KMS-11 (cell line): ENCODE data around the gene CCSER1.

Experiments used
- H2AFZ ChIP-seq: fragments of 200-600 bp; sonication (generic); 2 replicates; pipeline ENCODE4 v1.6.1; 2016; ENCODE audit warnings: antibody characterized with exemption, mixed run types, low read depth
- H3K27ac ChIP-seq: fragments of 200-600 bp; sonication (generic); 2 replicates; pipeline ENCODE4 v1.6.1; 2016; ENCODE audit warnings: mild to moderate bottlenecking, mixed run types
- H3K27me3 ChIP-seq: fragments of 200-600 bp; sonication (generic); 2 replicates; pipeline ENCODE4 v1.6.1; 2017; ENCODE audit warnings: mild to moderate bottlenecking, low read depth, mixed run types, moderate library complexity; ENCODE audit not compliant: insufficient read depth
- H3K36me3 ChIP-seq: fragments of 200-600 bp; sonication (generic); 2 replicates; pipeline ENCODE4 v1.6.1; 2017; ENCODE audit warnings: mild to moderate bottlenecking, mixed run types; ENCODE audit not compliant: insufficient read depth
- H3K4me1 ChIP-seq: fragments of 200-600 bp; sonication (generic); 2 replicates; pipeline ENCODE4 v1.6.1; 2016; ENCODE audit warnings: mild to moderate bottlenecking, low read depth, mixed run types; ENCODE audit not compliant: poor library complexity, severe bottlenecking
- H3K4me2 ChIP-seq: fragments of 200-600 bp; sonication (generic); 2 replicates; pipeline ENCODE4 v1.7.0; 2016; ENCODE audit warnings: mild to moderate bottlenecking, mixed run types
- H3K4me3 ChIP-seq: fragments of 200-600 bp; sonication (generic); IDR thresholded peaks from 2 replicates; pipeline ENCODE4 v1.6.1; 2017; ENCODE audit warnings: low read depth, low read length, mixed read lengths; ENCODE audit not compliant: insufficient read depth
- H3K79me2 ChIP-seq: fragments of 200-600 bp; sonication (generic); 2 replicates; pipeline ENCODE4 v1.6.1; 2016; ENCODE audit warnings: low read depth, mixed run types; ENCODE audit not compliant: insufficient read depth
- H3K9ac ChIP-seq: fragments of 200-600 bp; sonication (generic); 2 replicates; pipeline ENCODE4 v1.6.1; 2016; ENCODE audit warnings: mild to moderate bottlenecking, mixed run types
- H4K20me1 ChIP-seq: fragments of 200-600 bp; sonication (generic); 2 replicates; pipeline ENCODE4 v1.6.1; 2016; ENCODE audit warnings: mild to moderate bottlenecking, mixed run types; ENCODE audit not compliant: insufficient read depth
- CTCF ChIP-seq: fragments of 200-600 bp; sonication (generic); conservative IDR thresholded peaks from 2 replicates; pipeline ENCODE4 v1.6.1; 2017; ENCODE audit warnings: low read depth, mild to moderate bottlenecking, antibody characterized with exemption, low read length, moderate library complexity, mixed read lengths

The CCSER1 gene

GRCh38 chr4:90792696-90793095 lies 665.5 kb downstream of the CCSER1 start:
- no peaks in the 10 kb centered on the region for H3K4me1 ChIP-seq
- H3K27ac ChIP-seq = no peak overlapping the region
- no peak overlapping the region for H3K4me3 ChIP-seq
- no peak for TF ChIP-seq CTCF
- H3K36me3 ChIP-seq = no peaks in the 10 kb centered on the region
- H3K4me2 ChIP-seq = no peak overlapping the region
- H4K20me1 ChIP-seq = no peaks in the 10 kb centered on the region
- H3K9ac ChIP-seq = no peak overlapping the region
- H3K79me2 ChIP-seq = no peaks in the 10 kb centered on the region
- no peaks in the 10 kb centered on the region for H3K27me3 ChIP-seq
- no peak overlapping the region for H2AFZ ChIP-seq

- Histone ChIP-seq H3K9ac (no peak overlapping the region), H4K20me1 (no peaks in the 10 kb centered on the region), H2AFZ (no peak overlapping the region), H3K4me3 (no peak overlapping the region), H3K27me3 (no peaks in the 10 kb centered on the region), H3K27ac (no peak overlapping the region), H3K4me2 (no peak overlapping the region), H3K4me1 (no peaks in the 10 kb centered on the region), H3K36me3 (no peaks in the 10 kb centered on the region), H3K79me2 (no peaks in the 10 kb centered on the region)
- TF ChIP-seq CTCF = no peak
Measured at GRCh38 chr4:90798948-90799347, 671.8 kb downstream of the CCSER1 start.

GRCh38 chr4:90799895-90800294 lies 672.7 kb downstream of the CCSER1 start:
- no peaks in the 10 kb centered on the region for H3K27me3 ChIP-seq
- H2AFZ ChIP-seq = no peak overlapping the region
- H3K4me2 ChIP-seq = no peak overlapping the region
- no peak overlapping the region for H3K9ac ChIP-seq
- no peaks in the 10 kb centered on the region for H3K36me3 ChIP-seq
- no peaks in the 10 kb centered on the region for H3K79me2 ChIP-seq
- no peaks in the 10 kb centered on the region for H4K20me1 ChIP-seq
- H3K4me3 ChIP-seq = no peak overlapping the region
- TF ChIP-seq CTCF = no peak
- no peaks in the 10 kb centered on the region for H3K4me1 ChIP-seq
- H3K27ac ChIP-seq = no peak overlapping the region

- TF ChIP-seq CTCF = no peak
- Histone ChIP-seq H3K9ac (no peak overlapping the region), H3K27me3 (no peaks in the 10 kb centered on the region), H4K20me1 (no peaks in the 10 kb centered on the region), H2AFZ (no peak overlapping the region), H3K27ac (no peak overlapping the region), H3K79me2 (no peaks in the 10 kb centered on the region), H3K4me2 (no peak overlapping the region), H3K36me3 (no peaks in the 10 kb centered on the region), H3K4me1 (no peaks in the 10 kb centered on the region), H3K4me3 (no peak overlapping the region)
Measured at GRCh38 chr4:90815569-90815968, 688.4 kb downstream of the CCSER1 start.

- H2AFZ ChIP-seq = no peak overlapping the region
- H3K4me3 ChIP-seq = no peak overlapping the region
- H3K9ac ChIP-seq = no peak overlapping the region
- TF ChIP-seq CTCF = no peak
- no peaks in the 10 kb centered on the region for H3K36me3 ChIP-seq
- H3K4me2 ChIP-seq = no peak overlapping the region
- H3K4me1 ChIP-seq = no peaks in the 10 kb centered on the region
- H3K27ac ChIP-seq = no peak overlapping the region
- no peaks in the 10 kb centered on the region for H3K27me3 ChIP-seq
- no peaks in the 10 kb centered on the region for H4K20me1 ChIP-seq
- no peaks in the 10 kb centered on the region for H3K79me2 ChIP-seq
Measured at GRCh38 chr4:90816754-90817153, 689.6 kb downstream of the CCSER1 start.
